HepG2 (cell line): ENCODE results near the gene ZC3H12A. TPM values are rescaled to one million over a fixed set of nuclear protein-coding genes. Genes with fewer than 3 reads are reported as not detected.

Experiments
- ATAC-seq: fragments of 200-7000 bp; cut with Tn5 transposase; 3 replicates; pipeline ENCODE4 v1.9.1; 2020; ENCODE audit warnings: mild to moderate bottlenecking, moderate library complexity
- BruUV-seq: library from RNA; stranded (reverse); fragments of 400-500 nt; replicated peaks from 2 replicates; lab custom pipeline; 2021; lab: Mats Ljungman, UMichigan
- CTCF ChIA-PET: fragments of 300-600 bp; formaldehyde crosslinking; extraction: SDS; loops from one replicate; lab custom pipeline; 2021; ENCODE audit warnings: low total read pairs, inconsistent platforms, low intra/inter-chr PET ratio; lab: Yijun Ruan, JAX
- POLR2A ChIA-PET: fragments of 350-600 bp; sonication (Branson Sonifier 250); formaldehyde crosslinking; loops from one replicate; lab custom pipeline; 2020; ENCODE audit warnings: antibody characterized with exemption, inconsistent platforms; lab: Yijun Ruan, JAX
- DNase-seq: peaks from one replicate; pipeline ENCODE4 v3.0.0-alpha.2; 2015; ENCODE audit warnings: low spot score
- FAIRE-seq: peaks from 3 replicates; lab custom pipeline; 2011; peaks lifted over from hg19 to GRCh38; lab: Jason Lieb, UNC
- H2AFZ ChIP-seq: one replicate; pipeline ENCODE4 v1.6.1; 2011; ENCODE audit warnings: low read length, inconsistent platforms
- H3K27ac ChIP-seq: fragments of 300-600 bp; 3 replicates; pipeline ENCODE4 v1.8.0; 2011; ENCODE audit warnings: mixed run types, mild to moderate bottlenecking, mixed read lengths, low read length, inconsistent platforms; ENCODE audit not compliant: insufficient read depth; ENCODE audit errors: extremely low read length
- H3K27me3 ChIP-seq, 2 experiments: fragments of 200-600 bp in 1 of 2; 2 replicates in 1 of 2; 3 replicates in 1 of 2; pipeline versions ENCODE4 v1.6.0 to v1.8.0; 2011; ENCODE audit warnings: low read length in 2 of 2, mild to moderate bottlenecking in 2 of 2, moderate library complexity in 2 of 2, inconsistent platforms in 1 of 2; ENCODE audit not compliant: insufficient read depth in 2 of 2, control insufficient read depth in 1 of 2
- H3K36me3 ChIP-seq, 2 experiments: fragments of 200-600 bp in 1 of 2; replicated peaks in 1 of 2; 2 replicates in 1 of 2; 3 replicates in 1 of 2; pipeline versions ENCODE4 v1.5.1 to v1.8.0; 2011; ENCODE audit warnings: low read length in 2 of 2, inconsistent platforms in 1 of 2; ENCODE audit not compliant: insufficient read depth in 2 of 2, control insufficient read depth in 1 of 2
- H3K4me1 ChIP-seq: 2 replicates; pipeline ENCODE4 v1.5.1; 2012; ENCODE audit warnings: low read length, inconsistent platforms; ENCODE audit not compliant: insufficient read depth
- H3K4me2 ChIP-seq: 2 replicates; pipeline ENCODE4 v1.6.0; 2011; ENCODE audit warnings: low read depth, low read length, inconsistent platforms
- H3K4me3 ChIP-seq, 3 experiments: fragments of 200-600 bp in 1 of 3; sonication (generic), shearing (Covaris generic) in 1 of 3; replicated peaks in 1 of 3; 2 replicates each; pipeline ENCODE4 v1.5.1; 2011 to 2016; ENCODE audit warnings: low read length in 3 of 3, inconsistent platforms in 2 of 3, low read depth in 2 of 3, mild to moderate bottlenecking in 2 of 3, control low read depth in 1 of 3, mixed read lengths in 1 of 3; ENCODE audit not compliant: insufficient read depth in 1 of 3
- H3K79me2 ChIP-seq: one replicate; pipeline ENCODE4 v1.6.1; 2011; ENCODE audit warnings: low read length, inconsistent platforms; ENCODE audit not compliant: insufficient read depth
- H3K9ac ChIP-seq: 2 replicates; pipeline ENCODE4 v1.6.0; 2011; ENCODE audit warnings: mild to moderate bottlenecking, low read depth, low read length, inconsistent platforms; ENCODE audit not compliant: insufficient read depth
- H3K9me3 ChIP-seq: 2 replicates; pipeline ENCODE4 v1.5.1; 2012; ENCODE audit warnings: mild to moderate bottlenecking, low read length
- H4K20me1 ChIP-seq: 2 replicates; pipeline ENCODE4 v1.6.0; 2011; ENCODE audit warnings: inconsistent platforms, mild to moderate bottlenecking, low read length, moderate library complexity; ENCODE audit not compliant: insufficient read depth
- ATF6 ChIP-seq: sonication (generic); formaldehyde crosslinking; conservative IDR thresholded peaks from 2 replicates; pipeline ENCODE4 v1.4.0; 2020; ENCODE audit warnings: missing genetic modification reagents
- MYC ChIP-seq: sonication (generic); formaldehyde crosslinking; IDR thresholded peaks from 2 replicates; pipeline ENCODE4 v1.9.0; 2021; ENCODE audit warnings: missing genetic modification reagents, borderline replicate concordance
- NFKBIZ ChIP-seq: IDR thresholded peaks from 2 replicates; pipeline ENCODE4 v1.6.1; 2018; ENCODE audit warnings: missing genetic modification reagents, missing compliant biosample characterization
- ZMAT3 ChIP-seq: sonication (generic); formaldehyde crosslinking; conservative IDR thresholded peaks from 2 replicates; pipeline ENCODE4 v1.7.0; 2021; ENCODE audit warnings: missing genetic modification reagents
- ZNF652 ChIP-seq: IDR thresholded peaks from 2 replicates; pipeline ENCODE4 v1.6.1; 2016; ENCODE audit warnings: low read depth, borderline replicate concordance
- ZNF670 ChIP-seq: sonication (generic); formaldehyde crosslinking; IDR thresholded peaks from 2 replicates; pipeline ENCODE4 v1.8.0; 2022; ENCODE audit warnings: mild to moderate bottlenecking, missing genetic modification reagents, borderline replicate concordance
- ZSCAN5A ChIP-seq: sonication (generic); formaldehyde crosslinking; IDR thresholded peaks from 2 replicates; pipeline ENCODE4 v1.8.0; 2022; ENCODE audit warnings: mild to moderate bottlenecking, missing genetic modification reagents, borderline replicate concordance
- ZUFSP ChIP-seq: sonication (generic); formaldehyde crosslinking; IDR thresholded peaks from 2 replicates; pipeline ENCODE4 v1.9.0; 2021; ENCODE audit warnings: missing genetic modification reagents, mild to moderate bottlenecking, borderline replicate concordance
- WGBS: methylation state at CpG from one replicate; pipeline ENCODE4 v1.1.6; 2017; ENCODE audit warnings: low lambda C conversion rate; 5-methylcytosine and 5-hydroxymethylcytosine counted together
- in situ Hi-C: cut with HindIII; loops from 2 replicates; pipeline ENCODE4 v1.10.0; 2017; ENCODE audit warnings: low pct_unique_long_range_greater_than_20kb; ENCODE audit not compliant: extremely low pct_ligation_motif_present
- intact Hi-C: fragments of 100-400 bp; cut with micrococcal nuclease; formaldehyde crosslinking; loops from one replicate; pipeline ENCODE4 v1.10.0; 2022; ENCODE audit not compliant: unreplicated experiment
- polyA plus RNA-seq, 8 experiments: library from polyadenylated mRNA; depleted of rRNA in 3 of 8; stranded (reverse) in 7 of 8; unstranded in 1 of 8; fragments of >200 nt; fragmentation: Illumina TruSeq in 4 of 8; extraction: Trizol in 4 of 8; gene quantifications; 2 replicates each; pipeline versions ENCODE4 v1.2.1 to v1.2.3, GENCODE V29; 2011 to 2016; ENCODE audit warnings: low read depth in 4 of 8, missing spikeins in 1 of 8, mixed read lengths in 1 of 8; ENCODE audit not compliant: insufficient read depth in 1 of 8
- total RNA-seq, 5 experiments: library from RNA; depleted of rRNA; stranded (reverse); fragments of >200 nt; fragmentation: Illumina TruSeq; extraction: Trizol; gene quantifications; 2 replicates each; pipeline ENCODE4 v1.2.3, GENCODE V29; 2016; ENCODE audit warnings: low read depth in 1 of 5
- TF ChIP-seq, protein P1 (sequence below): sonication (generic); formaldehyde crosslinking; IDR thresholded peaks from 2 replicates; pipeline ENCODE4 v1.8.1; 2023; ENCODE audit warnings: mild to moderate bottlenecking, missing genetic modification reagents
- TF ChIP-seq, protein P2 (sequence below): sonication (generic); formaldehyde crosslinking; IDR thresholded peaks from 2 replicates; pipeline ENCODE4 v1.4.0; 2020; ENCODE audit warnings: missing genetic modification reagents; ENCODE audit errors: not compliant biosample characterization
- TF ChIP-seq, protein P3 (sequence below), 2 experiments: IDR thresholded peaks; 2 replicates each; pipeline ENCODE4 v1.6.1; 2011 to 2012; ENCODE audit warnings: low read length in 2 of 2, borderline replicate concordance in 1 of 2, low read depth in 1 of 2, mild to moderate bottlenecking in 1 of 2, moderate library complexity in 1 of 2

ZC3H12A gene
- total and polyA plus RNA-seq, 2 of the 13 experiments (the other 11 are each of a cell fraction or from before 2014, with no cell fraction given), result 6.8 to 13.3 TPM

- FAIRE-seq (no peak), ATAC-seq (no peak), DNase-seq (no peak)
- Histone ChIP-seq H3K9ac (no peak overlapping the region), H3K4me3 (no peak overlapping the region), H3K4me2 (no peak overlapping the region), H3K4me1 (no peaks in the 10 kb centered on the region), H3K79me2 (no peaks in the 10 kb centered on the region), H4K20me1 (no peaks in the 10 kb centered on the region), H3K27ac (no peak overlapping the region), H3K27me3 (peaks cover 4 to 36% of the 10 kb centered on the region in 2 experiments; a peak in 4 of 5 replicates), H3K36me3 (no peaks in the 10 kb centered on the region), H3K9me3 (no peaks in the 10 kb centered on the region), H2AFZ (no peak overlapping the region)
- BruUV-seq, result no TSS peak
- in situ Hi-C loops (loop anchor here (25.0 kb wide), 1 partner anchor 737 kb away; no protein-coding TSS in a partner anchor), intact Hi-C loops (no loop called here)
- POLR2A ChIA-PET, result interaction anchor here (2.3 kb wide), 1 partner anchor 26 kb away, joined by 8 read pairs; the partner anchor contains the start of gene ZC3H12A
- 29% methylated on average over 9 of the region's 15 CpGs for WGBS
- CTCF ChIA-PET, result no interaction called here
- TF ChIP-seq ZUFSP (CRISPR knock-in tag) (no peak), ZMAT3 (no peak), ATF6 (no peak), ZNF652 (CRISPR knock-in tag) (no peak), MYC (CRISPR knock-in tag) (no peak), ZSCAN5A (CRISPR knock-in tag) (no peak), NFKBIZ (CRISPR knock-in tag) (no peak), ZNF670 (CRISPR knock-in tag) (no peak)
- TF ChIP-seq, protein P1, sequence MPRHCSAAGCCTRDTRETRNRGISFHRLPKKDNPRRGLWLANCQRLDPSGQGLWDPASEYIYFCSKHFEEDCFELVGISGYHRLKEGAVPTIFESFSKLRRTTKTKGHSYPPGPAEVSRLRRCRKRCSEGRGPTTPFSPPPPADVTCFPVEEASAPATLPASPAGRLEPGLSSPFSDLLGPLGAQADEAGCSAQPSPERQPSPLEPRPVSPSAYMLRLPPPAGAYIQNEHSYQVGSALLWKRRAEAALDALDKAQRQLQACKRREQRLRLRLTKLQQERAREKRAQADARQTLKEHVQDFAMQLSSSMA (CRISPR knock-in tag), result no peak
- TF ChIP-seq, protein P2, sequence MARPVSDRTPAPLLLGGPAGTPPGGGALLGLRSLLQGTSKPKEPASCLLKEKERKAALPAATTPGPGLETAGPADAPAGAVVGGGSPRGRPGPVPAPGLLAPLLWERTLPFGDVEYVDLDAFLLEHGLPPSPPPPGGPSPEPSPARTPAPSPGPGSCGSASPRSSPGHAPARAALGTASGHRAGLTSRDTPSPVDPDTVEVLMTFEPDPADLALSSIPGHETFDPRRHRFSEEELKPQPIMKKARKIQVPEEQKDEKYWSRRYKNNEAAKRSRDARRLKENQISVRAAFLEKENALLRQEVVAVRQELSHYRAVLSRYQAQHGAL (CRISPR knock-in tag), result no peak
- TF ChIP-seq, protein P3, sequence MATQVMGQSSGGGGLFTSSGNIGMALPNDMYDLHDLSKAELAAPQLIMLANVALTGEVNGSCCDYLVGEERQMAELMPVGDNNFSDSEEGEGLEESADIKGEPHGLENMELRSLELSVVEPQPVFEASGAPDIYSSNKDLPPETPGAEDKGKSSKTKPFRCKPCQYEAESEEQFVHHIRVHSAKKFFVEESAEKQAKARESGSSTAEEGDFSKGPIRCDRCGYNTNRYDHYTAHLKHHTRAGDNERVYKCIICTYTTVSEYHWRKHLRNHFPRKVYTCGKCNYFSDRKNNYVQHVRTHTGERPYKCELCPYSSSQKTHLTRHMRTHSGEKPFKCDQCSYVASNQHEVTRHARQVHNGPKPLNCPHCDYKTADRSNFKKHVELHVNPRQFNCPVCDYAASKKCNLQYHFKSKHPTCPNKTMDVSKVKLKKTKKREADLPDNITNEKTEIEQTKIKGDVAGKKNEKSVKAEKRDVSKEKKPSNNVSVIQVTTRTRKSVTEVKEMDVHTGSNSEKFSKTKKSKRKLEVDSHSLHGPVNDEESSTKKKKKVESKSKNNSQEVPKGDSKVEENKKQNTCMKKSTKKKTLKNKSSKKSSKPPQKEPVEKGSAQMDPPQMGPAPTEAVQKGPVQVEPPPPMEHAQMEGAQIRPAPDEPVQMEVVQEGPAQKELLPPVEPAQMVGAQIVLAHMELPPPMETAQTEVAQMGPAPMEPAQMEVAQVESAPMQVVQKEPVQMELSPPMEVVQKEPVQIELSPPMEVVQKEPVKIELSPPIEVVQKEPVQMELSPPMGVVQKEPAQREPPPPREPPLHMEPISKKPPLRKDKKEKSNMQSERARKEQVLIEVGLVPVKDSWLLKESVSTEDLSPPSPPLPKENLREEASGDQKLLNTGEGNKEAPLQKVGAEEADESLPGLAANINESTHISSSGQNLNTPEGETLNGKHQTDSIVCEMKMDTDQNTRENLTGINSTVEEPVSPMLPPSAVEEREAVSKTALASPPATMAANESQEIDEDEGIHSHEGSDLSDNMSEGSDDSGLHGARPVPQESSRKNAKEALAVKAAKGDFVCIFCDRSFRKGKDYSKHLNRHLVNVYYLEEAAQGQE (IDR thresholded peaks at IDR 0.05; ENCODE audit: borderline replicate concordance in 1 of 2, low read depth in 1 of 2, low read length in 2 of 2), result no peak
These were observed 25.5 kb upstream of the ZC3H12A start for GRCh38 chr1:37448691-37449417.
